ENCODE results near the gene GLRA1.
"Not testable (repeated sequence)": the region's sequence is repeated elsewhere in the genome, so short reads cannot be mapped to it uniquely, and the experiment has no call there.

The GLRA1 gene

DNA sequence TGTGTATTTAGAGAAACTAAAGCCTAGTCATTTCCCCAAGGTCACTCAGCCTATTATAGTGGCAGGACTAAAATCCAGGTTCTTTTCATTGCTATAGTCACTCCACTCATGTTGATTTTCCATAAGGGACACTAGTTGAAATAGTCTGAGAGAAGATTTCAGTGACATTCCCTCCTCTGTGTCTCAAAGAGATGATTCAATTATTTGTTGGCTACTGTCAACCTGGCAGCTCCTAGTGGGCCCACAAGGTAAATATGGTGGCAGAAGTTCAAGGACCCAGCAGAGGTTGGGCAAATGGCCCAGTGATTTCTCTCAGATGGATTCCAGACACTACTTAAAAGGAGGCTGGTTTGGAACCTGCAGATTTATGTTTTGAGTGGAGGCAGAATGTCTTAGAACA lies 104.8 kb downstream of the GLRA1 start:
- no peak for DNase-seq (ENCODE audit: low spot score)

- no peak for DNase-seq (ENCODE audit: low spot score)
These were observed 109.6 kb downstream of the GLRA1 start for GRCh38 chr5:151815051-151815450.

DNA sequence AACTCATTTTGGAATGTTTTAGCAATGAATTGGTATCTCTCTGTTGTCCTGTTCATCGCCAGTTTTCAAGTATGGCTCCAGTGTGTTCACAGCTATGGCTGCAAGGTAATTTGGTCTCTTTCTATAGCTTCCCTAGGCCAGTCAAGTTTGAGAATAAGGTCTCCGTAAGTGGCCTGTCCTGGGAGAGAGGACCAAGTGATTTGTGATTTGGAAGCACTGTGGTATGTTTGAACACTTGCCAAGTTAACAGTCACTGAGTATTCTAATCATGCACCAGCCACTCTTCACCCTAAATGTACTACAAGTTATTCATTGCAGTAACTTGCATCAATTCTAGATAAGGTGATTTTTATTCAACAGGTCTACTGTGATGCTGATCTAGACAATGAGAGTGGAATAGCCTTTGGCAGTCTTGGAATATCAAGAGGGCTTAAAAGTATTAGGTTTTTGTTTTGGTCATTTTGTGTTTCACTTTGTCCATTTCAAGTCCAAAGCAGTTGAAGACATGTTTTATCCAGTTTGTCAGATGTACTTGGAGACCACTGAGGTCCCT lies 111.8 kb downstream of the GLRA1 start:
- no peak for DNase-seq (ENCODE audit: low spot score)

GRCh38 chr5:151811593-151812321 lies 112.9 kb downstream of the GLRA1 start:
- DNase-seq (ENCODE audit: low spot score) = no peak

DNA sequence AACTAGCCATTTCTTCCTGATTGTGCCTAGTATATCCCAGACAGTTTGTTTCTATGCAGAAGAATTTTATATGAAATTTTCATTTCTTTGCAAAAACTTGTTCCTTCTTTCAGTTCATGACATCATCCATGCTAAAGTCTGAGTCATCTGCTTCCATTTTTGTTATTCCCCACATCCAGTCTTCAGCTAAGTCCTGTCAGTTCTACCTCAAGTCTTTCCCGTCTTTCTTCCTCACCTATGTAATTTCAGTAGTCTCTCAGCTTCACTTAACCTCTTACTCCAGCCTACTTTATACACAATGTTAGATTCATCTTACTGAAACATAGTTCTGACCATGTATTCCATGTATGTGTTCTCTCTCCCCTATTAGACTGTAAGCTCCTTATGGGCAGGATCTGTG lies 113.8 kb downstream of the GLRA1 start:
- no peak for DNase-seq (ENCODE audit: low spot score)

DNA sequence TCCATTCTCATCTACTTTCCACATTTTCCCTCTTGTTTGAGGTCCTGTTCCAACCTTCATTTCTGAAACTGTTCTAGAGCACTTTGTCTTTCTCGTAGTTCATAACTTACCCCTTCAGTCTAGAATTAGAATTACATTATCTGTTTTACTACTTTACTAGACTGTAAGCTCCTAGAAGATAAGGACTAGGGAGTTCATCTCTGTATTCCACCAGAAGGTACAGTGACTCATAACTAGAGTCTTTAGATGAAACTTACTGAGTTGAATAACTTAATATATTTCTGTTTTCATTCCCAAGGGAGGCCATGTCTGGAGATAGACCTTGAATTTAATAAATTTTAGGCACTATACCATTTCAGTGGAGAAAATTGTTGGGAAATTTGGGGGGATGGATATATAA lies 114.2 kb downstream of the GLRA1 start:
- DNase-seq (ENCODE audit: low spot score) = no peak

- DNase-seq (ENCODE audit: low spot score) = no peak
These were observed 116.0 kb downstream of the GLRA1 start for GRCh38 chr5:151808451-151809169.

GRCh38 chr5:151805414-151806223 lies 119.0 kb downstream of the GLRA1 start:
- DNase-seq (ENCODE audit: low spot score) = no peak

- DNase-seq (ENCODE audit: low spot score) = no peak
These were observed 124.1 kb downstream of the GLRA1 start for GRCh38 chr5:151800532-151800931.

DNA sequence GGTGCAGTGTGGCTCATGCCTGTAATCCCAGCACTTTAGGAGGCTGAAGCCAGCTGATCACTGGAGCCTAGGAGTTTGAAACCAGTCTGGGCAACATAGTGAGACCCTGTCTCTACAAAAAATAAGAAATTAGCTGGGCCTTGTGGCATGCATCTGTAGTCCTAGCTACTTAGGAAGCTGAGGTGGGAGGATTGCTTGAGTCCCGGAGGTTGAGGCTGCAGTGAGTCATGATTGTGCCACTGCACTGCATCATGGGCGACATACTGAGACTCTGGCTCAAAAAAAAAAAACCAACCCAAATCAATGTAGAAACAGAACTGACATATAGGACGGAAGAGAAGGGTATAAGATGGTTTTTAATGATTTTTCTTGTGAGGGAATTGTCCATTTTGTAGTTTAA lies 125.2 kb downstream of the GLRA1 start:
- DNase-seq (ENCODE audit: low spot score) = no peak

GRCh38 chr5:151798674-151799073 lies 126.0 kb downstream of the GLRA1 start:
- no peak for DNase-seq (ENCODE audit: low spot score)

DNA sequence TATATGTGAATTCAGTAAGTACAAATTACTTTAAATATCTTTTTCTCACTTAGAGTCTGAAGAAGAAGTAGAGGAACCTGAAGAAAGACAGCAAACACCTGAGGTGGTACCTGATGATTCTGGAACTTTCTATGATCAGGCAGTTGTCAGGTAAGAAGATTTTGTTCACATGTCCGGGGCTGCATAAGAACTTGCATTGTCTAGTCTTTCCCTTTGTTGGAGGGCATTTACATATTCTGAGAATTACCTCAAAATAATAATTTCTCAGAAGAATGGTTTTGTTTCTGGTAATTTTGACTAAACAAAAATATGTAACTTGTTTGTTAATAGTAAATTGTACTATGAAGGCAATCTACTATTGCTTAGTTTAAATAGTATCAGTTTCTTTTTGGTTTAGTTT lies 129.2 kb downstream of the GLRA1 start:
- no peak for DNase-seq (ENCODE audit: low spot score)

- DNase-seq (ENCODE audit: low spot score) = no peak
These were observed 131.3 kb downstream of the GLRA1 start for GRCh38 chr5:151793358-151793757.

DNA sequence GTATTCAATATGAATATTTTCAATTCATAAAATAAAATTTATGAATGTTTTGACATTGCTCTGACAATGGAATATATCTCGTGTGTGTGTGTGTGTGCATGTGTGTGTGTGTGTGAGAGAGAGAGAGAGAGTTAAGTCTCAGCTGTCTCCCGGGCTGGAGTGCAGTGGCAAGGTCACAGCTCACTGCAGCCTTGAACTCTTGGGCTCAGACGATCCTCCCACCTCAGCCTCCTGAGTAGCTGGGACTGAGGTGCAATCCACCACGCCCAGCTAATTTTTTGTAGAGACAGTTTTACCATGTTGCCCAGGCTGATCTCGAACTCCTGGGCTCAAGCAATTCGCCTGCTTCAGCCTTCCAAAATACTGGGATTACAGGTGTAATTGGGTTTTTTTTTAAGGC lies 136.8 kb downstream of the GLRA1 start:
- no peak for DNase-seq (ENCODE audit: low spot score)

- no peak for DNase-seq (ENCODE audit: low spot score)
These were observed 138.2 kb downstream of the GLRA1 start for GRCh38 chr5:151786468-151786867.

GRCh38 chr5:151784141-151784540 lies 140.5 kb downstream of the GLRA1 start:
- DNase-seq (ENCODE audit: low spot score) = no peak

GRCh38 chr5:151783664-151784063 lies 141.0 kb downstream of the GLRA1 start:
- not testable (repeated sequence) for DNase-seq (ENCODE audit: low spot score)

- no peak for DNase-seq (ENCODE audit: low spot score)
These were observed 143.4 kb downstream of the GLRA1 start for GRCh38 chr5:151781201-151781600.

DNA sequence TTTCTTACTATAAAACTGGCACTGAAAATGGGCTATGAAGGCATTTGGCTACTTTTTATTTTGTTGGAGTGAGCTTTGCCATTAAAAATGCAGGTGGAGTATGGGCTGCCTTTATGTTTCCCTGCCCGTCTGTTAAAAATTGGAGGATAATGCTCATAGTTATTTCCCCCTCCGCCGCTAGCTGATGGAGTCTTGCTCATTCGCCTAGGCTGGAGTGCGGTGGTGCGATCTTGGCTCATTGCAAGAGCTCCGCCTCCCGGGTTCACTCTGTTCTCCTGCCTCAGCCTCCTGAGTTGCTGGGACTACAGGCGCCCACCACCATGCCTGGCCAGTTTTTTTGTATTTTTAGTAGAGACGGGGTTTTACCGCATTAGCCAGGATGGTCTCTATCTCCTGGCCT lies 144.3 kb downstream of the GLRA1 start:
- no peak for DNase-seq (ENCODE audit: low spot score)

DNA sequence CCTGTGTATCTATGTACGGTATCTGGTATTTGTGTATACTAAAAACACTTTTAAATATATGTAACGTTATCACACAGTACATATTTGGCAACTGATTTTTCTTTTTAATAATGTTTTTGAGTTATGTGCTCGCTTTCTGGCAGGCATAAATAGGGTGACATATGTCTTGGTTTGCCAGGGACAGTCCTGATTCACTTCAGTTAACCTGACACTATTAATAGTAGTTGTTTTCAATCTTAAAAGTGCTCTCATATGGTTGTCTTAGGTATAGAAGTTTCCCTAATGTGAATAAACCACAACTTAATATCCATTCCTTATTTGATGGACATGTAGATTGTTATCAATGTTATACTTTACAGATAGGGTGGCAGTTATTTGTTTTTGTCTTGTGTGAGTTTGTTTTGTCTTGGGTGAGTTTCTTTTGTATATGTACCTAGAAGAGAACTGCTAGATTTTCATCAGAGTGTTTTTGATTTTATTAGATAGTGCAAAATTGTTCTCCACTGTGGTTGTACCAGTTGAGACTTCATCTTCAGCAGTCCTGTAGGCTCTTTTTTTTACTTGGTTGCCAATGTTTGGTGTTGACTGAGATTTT lies 145.0 kb downstream of the GLRA1 start:
- DNase-seq (ENCODE audit: low spot score) = no peak

- DNase-seq (ENCODE audit: low spot score) = no peak
These were observed 149.5 kb downstream of the GLRA1 start for GRCh38 chr5:151775025-151775606.

DNA sequence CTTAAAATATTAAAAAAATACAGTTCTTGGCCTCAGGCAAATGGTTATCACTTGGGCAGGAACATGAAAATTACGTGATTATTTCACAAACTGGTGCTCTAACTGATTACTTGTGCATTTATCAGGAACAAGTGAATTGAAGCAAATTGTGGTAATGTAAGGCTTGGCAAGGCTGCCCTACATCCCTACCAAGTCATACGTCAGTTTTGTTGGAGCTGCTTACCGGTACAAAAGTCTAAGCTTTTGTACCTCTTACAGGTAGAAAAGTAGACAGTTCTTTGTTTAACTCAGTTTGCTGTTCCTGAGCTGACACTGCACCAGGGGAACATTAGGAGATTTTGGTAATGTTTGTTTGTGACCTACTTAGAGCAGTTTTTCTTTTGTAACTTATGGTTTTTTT lies 150.7 kb downstream of the GLRA1 start:
- DNase-seq (ENCODE audit: low spot score) = no peak

Data from CD4-positive, alpha-beta T cell treated with Interleukin-15 for 4 hours (primary cell).